ENCODE data around the gene TADA3. TPM values are rescaled to one million over a fixed set of nuclear protein-coding genes. Genes with fewer than 3 reads are reported as not detected.

The TADA3 gene, protein sequence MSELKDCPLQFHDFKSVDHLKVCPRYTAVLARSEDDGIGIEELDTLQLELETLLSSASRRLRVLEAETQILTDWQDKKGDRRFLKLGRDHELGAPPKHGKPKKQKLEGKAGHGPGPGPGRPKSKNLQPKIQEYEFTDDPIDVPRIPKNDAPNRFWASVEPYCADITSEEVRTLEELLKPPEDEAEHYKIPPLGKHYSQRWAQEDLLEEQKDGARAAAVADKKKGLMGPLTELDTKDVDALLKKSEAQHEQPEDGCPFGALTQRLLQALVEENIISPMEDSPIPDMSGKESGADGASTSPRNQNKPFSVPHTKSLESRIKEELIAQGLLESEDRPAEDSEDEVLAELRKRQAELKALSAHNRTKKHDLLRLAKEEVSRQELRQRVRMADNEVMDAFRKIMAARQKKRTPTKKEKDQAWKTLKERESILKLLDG
- 10 to 100 TPM; 24.6 to 43.8 (median 28.1) TPM for total RNA-seq
- long read RNA-seq, partial matches to known transcripts = 2 of 6 reads
- long read RNA-seq, other reads (novel, unspliced or antisense) = 0 of 6 reads

DNA sequence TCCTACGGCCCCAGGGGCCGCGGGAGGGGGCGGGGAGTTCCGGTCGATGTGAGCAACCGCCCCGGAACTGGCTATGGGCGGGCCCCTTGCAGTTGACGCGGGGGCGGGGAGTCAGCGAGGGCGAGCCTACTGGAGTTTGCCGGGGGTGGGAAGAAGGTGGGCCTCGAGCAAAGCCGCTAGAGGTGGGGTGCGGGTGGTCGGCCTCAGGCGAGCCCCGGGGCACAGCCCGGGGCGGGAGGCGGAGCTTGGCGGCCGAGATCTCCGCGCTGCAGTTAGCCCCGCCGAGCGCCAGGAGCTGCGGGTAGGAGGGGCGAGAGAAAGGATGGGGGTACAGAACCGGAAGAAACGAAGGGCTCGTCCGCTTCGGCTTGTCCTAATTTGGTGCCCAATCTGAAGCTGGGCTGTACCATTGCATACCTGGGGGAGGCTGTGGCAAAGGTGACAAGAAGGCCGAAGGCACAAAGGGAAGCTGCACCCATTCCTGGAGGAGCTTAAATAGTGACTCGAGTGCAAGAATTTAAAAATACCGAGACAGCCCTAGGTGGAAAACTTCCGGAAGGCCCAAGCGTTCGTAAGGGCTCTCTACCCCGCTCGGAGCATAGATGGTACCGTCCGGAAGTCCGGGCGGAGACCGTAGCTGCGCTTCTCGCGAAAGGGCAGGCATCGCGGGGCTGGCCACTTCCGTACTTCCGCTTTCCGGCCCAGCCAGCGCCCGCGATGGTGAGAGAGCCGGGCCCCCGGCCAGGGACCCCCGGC lies at the start of gene TADA3, which contains the start of gene ARPC4:
TADA3 (minus strand) TSS at position 69 of the 756 bp plus-strand sequence. CDS start 1,007 bp downstream, outside the sequence.
ARPC4 (plus strand) TSS at position 678 of the 756 bp plus-strand sequence; CDS start at position 718, 40 bp downstream.
- Histone ChIP-seq H3K9me3 (no peaks in the 10 kb centered on the region), H3K4me3 (peak within 1 kb of the TSS; percentile 78 to 94 (median 84)), H3K4me1 (peaks cover 0 to 14% (median 8%) of the 10 kb centered on the region in 4 donors), H3K27me3 (no peaks in the 10 kb centered on the region), H3K36me3 (peaks cover 0 to 26% (median 9%) of the 10 kb centered on the region in 4 donors), H3K27ac (peak within 1 kb of the TSS; percentile 92 to 99 (median 99))
- WGBS (ENCODE audit: insufficient coverage, low coverage, low lambda C conversion rate, missing lambda C conversion rate) = 0% methylated on average over 23 of the region's 65 CpGs
- ATAC-seq (peak; percentile 93 to 95 (median 94)), DNase-seq (peak; percentile 94 to 95 (median 95))
- intact Hi-C loops (cut with DNase I) = no loop called here
- TF ChIP-seq, protein P1, sequence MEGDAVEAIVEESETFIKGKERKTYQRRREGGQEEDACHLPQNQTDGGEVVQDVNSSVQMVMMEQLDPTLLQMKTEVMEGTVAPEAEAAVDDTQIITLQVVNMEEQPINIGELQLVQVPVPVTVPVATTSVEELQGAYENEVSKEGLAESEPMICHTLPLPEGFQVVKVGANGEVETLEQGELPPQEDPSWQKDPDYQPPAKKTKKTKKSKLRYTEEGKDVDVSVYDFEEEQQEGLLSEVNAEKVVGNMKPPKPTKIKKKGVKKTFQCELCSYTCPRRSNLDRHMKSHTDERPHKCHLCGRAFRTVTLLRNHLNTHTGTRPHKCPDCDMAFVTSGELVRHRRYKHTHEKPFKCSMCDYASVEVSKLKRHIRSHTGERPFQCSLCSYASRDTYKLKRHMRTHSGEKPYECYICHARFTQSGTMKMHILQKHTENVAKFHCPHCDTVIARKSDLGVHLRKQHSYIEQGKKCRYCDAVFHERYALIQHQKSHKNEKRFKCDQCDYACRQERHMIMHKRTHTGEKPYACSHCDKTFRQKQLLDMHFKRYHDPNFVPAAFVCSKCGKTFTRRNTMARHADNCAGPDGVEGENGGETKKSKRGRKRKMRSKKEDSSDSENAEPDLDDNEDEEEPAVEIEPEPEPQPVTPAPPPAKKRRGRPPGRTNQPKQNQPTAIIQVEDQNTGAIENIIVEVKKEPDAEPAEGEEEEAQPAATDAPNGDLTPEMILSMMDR (IDR thresholded peaks at IDR 0.05) = no peak
- TF ChIP-seq POLR2A (IDR thresholded peaks at IDR 0.05) = peak; percentile 71

DNA sequence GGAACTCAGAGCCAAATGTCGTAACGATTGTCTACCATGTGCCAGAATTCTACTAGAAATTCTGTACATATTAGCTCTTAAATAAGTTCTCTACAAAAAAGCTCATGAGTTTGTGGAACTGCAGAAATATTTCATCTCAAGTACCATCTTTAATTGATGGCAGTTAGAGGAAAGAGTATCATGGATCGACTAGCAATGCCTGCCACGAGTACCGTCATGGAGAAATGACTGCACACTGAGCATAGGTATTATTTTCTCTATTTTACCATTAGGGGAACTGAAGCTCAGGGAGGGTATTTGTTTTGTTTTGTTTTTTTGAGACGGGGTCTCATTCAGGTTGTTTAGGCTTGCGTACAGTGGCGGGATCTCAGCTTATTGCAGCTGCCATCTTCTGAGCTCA lies 48.7 kb upstream of the TADA3 start:
- Histone ChIP-seq H3K36me3 (peaks cover 0 to 14% (median 7%) of the 10 kb centered on the region in 4 donors), H3K4me1 (peaks cover 0 to 7% (median 1%) of the 10 kb centered on the region in 4 donors), H3K27ac (no peak overlapping the region), H3K4me3 (no peak overlapping the region), H3K27me3 (no peaks in the 10 kb centered on the region), H3K9me3 (no peaks in the 10 kb centered on the region)
- intact Hi-C loops (cut with DNase I) = no loop called here
- TF ChIP-seq POLR2A (IDR thresholded peaks at IDR 0.05) = no peak
- TF ChIP-seq, protein P1 (IDR thresholded peaks at IDR 0.05) = no peak
- ATAC-seq (no peak), DNase-seq (no peak)
- WGBS (ENCODE audit: insufficient coverage, low coverage, low lambda C conversion rate, missing lambda C conversion rate) = 84% methylated on average over 8 of the region's 8 CpGs

DNA sequence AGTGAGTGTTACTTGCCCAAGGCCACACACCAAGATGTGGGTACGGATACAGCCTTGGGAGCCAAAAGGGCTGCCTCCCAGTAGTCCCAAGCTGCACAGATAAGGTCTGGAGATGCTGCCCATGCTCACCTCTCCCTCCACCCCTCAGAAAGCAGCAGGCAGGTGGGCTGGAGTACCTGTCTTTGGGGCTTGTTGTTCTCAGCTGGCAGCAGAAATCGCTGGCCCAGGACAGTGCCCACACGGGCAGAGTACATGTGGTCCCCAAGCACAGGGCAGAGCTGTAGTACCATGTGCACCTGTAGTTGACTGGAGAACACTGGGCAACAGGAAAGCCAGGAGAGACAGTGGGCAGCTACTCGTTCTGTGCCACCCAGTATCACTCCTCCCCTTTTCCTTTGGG lies 46.6 kb upstream of the TADA3 start:
- H3K36me3 ChIP-seq = peaks cover 0 to 19% (median 7%) of the 10 kb centered on the region in 4 donors

More for the DNA sequence above, 46.6 kb upstream of the TADA3 start:
- H3K9me3 ChIP-seq = no peaks in the 10 kb centered on the region
- no peaks in the 10 kb centered on the region for H3K27me3 ChIP-seq
- H3K4me3 ChIP-seq = no peak overlapping the region
- peaks cover 0 to 7% (median 0%) of the 10 kb centered on the region in 4 donors for H3K4me1 ChIP-seq
- intact Hi-C loops (cut with DNase I) = no loop called here
- ATAC-seq (no peak), DNase-seq (no peak)
- no peak overlapping the region for H3K27ac ChIP-seq
- 88% methylated on average over 1 of the region's 4 CpGs for WGBS (ENCODE audit: insufficient coverage, low coverage, low lambda C conversion rate, missing lambda C conversion rate)
- no peak for TF ChIP-seq POLR2A (IDR thresholded peaks at IDR 0.05)
- TF ChIP-seq, protein P1 (IDR thresholded peaks at IDR 0.05) = no peak

All from right lobe of liver (tissue), 6 donors.